Astrocyte (in vitro differentiated cells and primary cell): ENCODE data around the gene FAM107B. TPM values are rescaled to one million over a fixed set of nuclear protein-coding genes. Genes with fewer than 3 reads are reported as not detected.

Experiments
- DNase-seq: peaks from one replicate; pipeline ENCODE4 v3.0.0-alpha.2; 2010; ENCODE audit warnings: low read depth
- FAIRE-seq: peaks from 2 replicates; lab custom pipeline; 2011; peaks lifted over from hg19 to GRCh38; lab: Jason Lieb, UNC
- H2AFZ ChIP-seq: 2 replicates; pipeline ENCODE4 v1.6.0; 2012; ENCODE audit warnings: low read depth, low read length, inconsistent platforms
- H3K27ac ChIP-seq: 2 replicates; pipeline ENCODE4 v1.5.1; 2011; ENCODE audit warnings: low read depth, low read length, inconsistent platforms
- H3K27me3 ChIP-seq: 2 replicates; pipeline ENCODE4 v1.6.0; 2011; ENCODE audit warnings: low read length, inconsistent platforms; ENCODE audit not compliant: insufficient read depth
- H3K36me3 ChIP-seq: 2 replicates; pipeline ENCODE4 v1.5.1; 2011; ENCODE audit warnings: low read length, inconsistent platforms; ENCODE audit not compliant: insufficient read depth
- H3K4me1 ChIP-seq: 2 replicates; pipeline ENCODE4 v1.5.1; 2011; ENCODE audit warnings: low read length, inconsistent platforms; ENCODE audit not compliant: insufficient read depth
- H3K4me2 ChIP-seq: 2 replicates; pipeline ENCODE4 v1.6.0; 2012; ENCODE audit warnings: low read length, inconsistent platforms
- H3K4me3 ChIP-seq: 2 replicates; pipeline ENCODE4 v1.5.1; 2011; ENCODE audit warnings: low read depth, mild to moderate bottlenecking, low read length, inconsistent platforms; ENCODE audit not compliant: insufficient read depth
- H3K79me2 ChIP-seq: 2 replicates; pipeline ENCODE4 v1.6.0; 2012; ENCODE audit warnings: mild to moderate bottlenecking, low read length, inconsistent platforms; ENCODE audit not compliant: insufficient read depth
- H3K9ac ChIP-seq: 2 replicates; pipeline ENCODE4 v1.6.0; 2012; ENCODE audit warnings: mild to moderate bottlenecking, low read length, inconsistent platforms
- H3K9me3 ChIP-seq: 2 replicates; pipeline ENCODE4 v1.5.1; 2012; ENCODE audit warnings: low read depth, mild to moderate bottlenecking, low read length, inconsistent platforms; ENCODE audit not compliant: insufficient read depth
- H4K20me1 ChIP-seq: 2 replicates; pipeline ENCODE4 v1.6.0; 2012; ENCODE audit warnings: low read length, inconsistent platforms; ENCODE audit not compliant: insufficient read depth
- H3K27ac Mint-ChIP-seq: one replicate; pipeline ENCODE4 v1.8.0; 2021; ENCODE audit warnings: mild to moderate bottlenecking, mixed read lengths; ENCODE audit not compliant: unreplicated experiment
- H3K27me3 Mint-ChIP-seq: one replicate; pipeline ENCODE4 v1.8.0; 2021; ENCODE audit warnings: low read depth, mixed read lengths; ENCODE audit not compliant: unreplicated experiment
- H3K36me3 Mint-ChIP-seq: one replicate; pipeline ENCODE4 v1.8.0; 2021; ENCODE audit warnings: low read depth, mixed read lengths; ENCODE audit not compliant: unreplicated experiment
- H3K4me1 Mint-ChIP-seq: one replicate; pipeline ENCODE4 v1.8.0; 2021; ENCODE audit warnings: low read depth, mixed read lengths; ENCODE audit not compliant: unreplicated experiment
- H3K4me3 Mint-ChIP-seq: one replicate; pipeline ENCODE4 v1.8.0; 2021; ENCODE audit warnings: mild to moderate bottlenecking, moderate library complexity, mixed read lengths; ENCODE audit not compliant: unreplicated experiment
- H3K9me3 Mint-ChIP-seq: one replicate; pipeline ENCODE4 v1.8.0; 2021; ENCODE audit warnings: mild to moderate bottlenecking, mixed read lengths; ENCODE audit not compliant: unreplicated experiment
- CTCF ChIP-seq: IDR thresholded peaks from 2 replicates; pipeline ENCODE4 v1.5.1; 2011; ENCODE audit warnings: low read depth, mild to moderate bottlenecking, inconsistent platforms, low read length, moderate library complexity; ENCODE audit not compliant: insufficient read depth
- EZH2 ChIP-seq: IDR thresholded peaks from 2 replicates; pipeline ENCODE4 v1.6.1; 2012; ENCODE audit warnings: mild to moderate bottlenecking, low read length, inconsistent platforms; ENCODE audit not compliant: insufficient read depth
- total RNA-seq: library from RNA; stranded (reverse); gene quantifications from 2 replicates; pipeline ENCODE4 v1.2.1, GENCODE V29; 2021

The FAM107B gene
- total RNA-seq, 1 donor from 2014 or later = 36.0 TPM

- Mint-ChIP-seq H3K9me3 (peaks cover 3% of the 10 kb centered on the region), H3K4me3 (no peak overlapping the region), H3K27me3 (peaks cover 7% of the 10 kb centered on the region), H3K27ac (no peak overlapping the region), H3K36me3 (no peaks in the 10 kb centered on the region), H3K4me1 (peaks cover 2% of the 10 kb centered on the region)
- Histone ChIP-seq H3K4me2 (no peak overlapping the region), H3K9me3 (no peaks in the 10 kb centered on the region), H4K20me1 (no peaks in the 10 kb centered on the region), H2AFZ (no peak overlapping the region), H3K4me1 (no peaks in the 10 kb centered on the region), H3K27me3 (no peaks in the 10 kb centered on the region), H3K27ac (no peak overlapping the region), H3K36me3 (no peaks in the 10 kb centered on the region), H3K9ac (no peak overlapping the region), H3K4me3 (no peak overlapping the region), H3K79me2 (no peaks in the 10 kb centered on the region)
- TF ChIP-seq EZH2 (no peak), CTCF (no peak)
- FAIRE-seq (no peak), DNase-seq (no peak)
These were observed 500 bp downstream of the FAM107B start for GRCh38 chr10:14774214-14774580.

- no peaks in the 10 kb centered on the region for H3K4me1 ChIP-seq
- H3K27me3 ChIP-seq = no peaks in the 10 kb centered on the region
- H3K9ac ChIP-seq = no peak overlapping the region
- H3K4me3 ChIP-seq = no peak overlapping the region
- Mint-ChIP-seq H3K4me1 (no peaks in the 10 kb centered on the region), H3K9me3 (peaks cover 3% of the 10 kb centered on the region), H3K4me3 (no peak overlapping the region), H3K36me3 (no peaks in the 10 kb centered on the region), H3K27ac (no peak overlapping the region), H3K27me3 (peaks cover 9% of the 10 kb centered on the region)
- DNase-seq (no peak), FAIRE-seq (no peak)
- H3K36me3 ChIP-seq = no peaks in the 10 kb centered on the region
- no peak for TF ChIP-seq EZH2
- TF ChIP-seq CTCF = no peak
- no peak overlapping the region for H2AFZ ChIP-seq
- no peaks in the 10 kb centered on the region for H3K79me2 ChIP-seq
- H4K20me1 ChIP-seq = no peaks in the 10 kb centered on the region
- no peak overlapping the region for H3K27ac ChIP-seq
- H3K4me2 ChIP-seq = no peak overlapping the region
- no peaks in the 10 kb centered on the region for H3K9me3 ChIP-seq
These were observed 1.0 kb downstream of the FAM107B start for GRCh38 chr10:14773551-14774213.

- Mint-ChIP-seq H3K27ac (no peak overlapping the region), H3K9me3 (peaks cover 3% of the 10 kb centered on the region), H3K36me3 (no peaks in the 10 kb centered on the region), H3K27me3 (peaks cover 9% of the 10 kb centered on the region), H3K4me3 (no peak overlapping the region), H3K4me1 (no peaks in the 10 kb centered on the region)
- H3K9me3 ChIP-seq = no peaks in the 10 kb centered on the region
- FAIRE-seq = no peak
- no peak overlapping the region for H3K4me2 ChIP-seq
- no peak overlapping the region for H3K9ac ChIP-seq
- no peak overlapping the region for H3K4me3 ChIP-seq
- no peaks in the 10 kb centered on the region for H3K27me3 ChIP-seq
- no peak for TF ChIP-seq EZH2
- DNase-seq = no peak
- H3K27ac ChIP-seq = no peak overlapping the region
- no peaks in the 10 kb centered on the region for H3K79me2 ChIP-seq
- H4K20me1 ChIP-seq = no peaks in the 10 kb centered on the region
- H2AFZ ChIP-seq = no peak overlapping the region
- no peaks in the 10 kb centered on the region for H3K36me3 ChIP-seq
- no peaks in the 10 kb centered on the region for H3K4me1 ChIP-seq
These were observed 2.3 kb downstream of the FAM107B start for GRCh38 chr10:14772399-14772798.
